BLaER1 (cell line): Measurements from ENCODE around the gene YIPF5.

Experiments used
- H3K27ac ChIP-seq: shearing (Covaris generic); formaldehyde crosslinking; 2 replicates; pipeline ENCODE4 v1.8.1; 2022
- H3K27me3 ChIP-seq: shearing (Covaris generic); formaldehyde crosslinking; 2 replicates; pipeline ENCODE4 v1.8.1; 2022
- H3K36me3 ChIP-seq: shearing (Covaris generic); formaldehyde crosslinking; 2 replicates; pipeline ENCODE4 v1.8.1; 2022
- H3K4me1 ChIP-seq: shearing (Covaris generic); formaldehyde crosslinking; 2 replicates; pipeline ENCODE4 v1.8.1; 2022
- H3K4me2 ChIP-seq: shearing (Covaris generic); formaldehyde crosslinking; 2 replicates; pipeline ENCODE4 v1.8.1; 2022
- H3K4me3 ChIP-seq: shearing (Covaris generic); formaldehyde crosslinking; 2 replicates; pipeline ENCODE4 v1.8.1; 2022
- H3K9ac ChIP-seq: shearing (Covaris generic); formaldehyde crosslinking; 2 replicates; pipeline ENCODE4 v1.8.1; 2022
- H3K9me3 ChIP-seq: shearing (Covaris generic); formaldehyde crosslinking; 2 replicates; pipeline ENCODE4 v1.8.1; 2022
- H4K20me1 ChIP-seq: shearing (Covaris generic); formaldehyde crosslinking; 2 replicates; pipeline ENCODE4 v1.8.1; 2022
- Cebpa-rat ChIP-seq: shearing (Covaris generic); IDR thresholded peaks from 2 replicates; pipeline ENCODE4 v1.8.1; 2022

Gene YIPF5

GRCh38 chr5:144131261-144131660 is 39.2 kb downstream of the YIPF5 start:
- no peak overlapping the region for H3K27ac ChIP-seq
- H3K4me2 ChIP-seq: no peak overlapping the region
- no peaks in the 10 kb centered on the region for H3K4me1 ChIP-seq
- no peak for TF ChIP-seq Cebpa-rat
- H3K4me3 ChIP-seq: no peak overlapping the region
- no peak overlapping the region for H3K9ac ChIP-seq
- H3K36me3 ChIP-seq: no peaks in the 10 kb centered on the region
- H3K9me3 ChIP-seq: no peaks in the 10 kb centered on the region
- H3K27me3 ChIP-seq: no peaks in the 10 kb centered on the region
- H4K20me1 ChIP-seq: no peaks in the 10 kb centered on the region

GRCh38 chr5:144130306-144130705 is 40.2 kb downstream of the YIPF5 start:
- no peak overlapping the region for H3K9ac ChIP-seq
- no peak overlapping the region for H3K27ac ChIP-seq
- H3K4me1 ChIP-seq: no peaks in the 10 kb centered on the region
- H3K4me2 ChIP-seq: no peak overlapping the region
- H4K20me1 ChIP-seq: no peaks in the 10 kb centered on the region
- H3K4me3 ChIP-seq: no peak overlapping the region
- no peaks in the 10 kb centered on the region for H3K27me3 ChIP-seq
- H3K9me3 ChIP-seq: no peaks in the 10 kb centered on the region
- H3K36me3 ChIP-seq: no peaks in the 10 kb centered on the region
- TF ChIP-seq Cebpa-rat: no peak

- H3K4me3 ChIP-seq: no peak overlapping the region
- no peaks in the 10 kb centered on the region for H3K4me1 ChIP-seq
- no peaks in the 10 kb centered on the region for H4K20me1 ChIP-seq
- no peaks in the 10 kb centered on the region for H3K9me3 ChIP-seq
- H3K9ac ChIP-seq: no peak overlapping the region
- no peaks in the 10 kb centered on the region for H3K36me3 ChIP-seq
- no peaks in the 10 kb centered on the region for H3K27me3 ChIP-seq
- TF ChIP-seq Cebpa-rat: no peak
- H3K4me2 ChIP-seq: no peak overlapping the region
- no peak overlapping the region for H3K27ac ChIP-seq
Observed at GRCh38 chr5:144128844-144129243, 41.6 kb downstream of the YIPF5 start.

GRCh38 chr5:144126707-144127106 is 43.8 kb downstream of the YIPF5 start:
- no peaks in the 10 kb centered on the region for H3K27me3 ChIP-seq
- no peaks in the 10 kb centered on the region for H3K9me3 ChIP-seq
- H3K4me3 ChIP-seq: no peak overlapping the region
- no peak overlapping the region for H3K27ac ChIP-seq
- no peak for TF ChIP-seq Cebpa-rat
- H3K9ac ChIP-seq: no peak overlapping the region
- no peaks in the 10 kb centered on the region for H3K36me3 ChIP-seq
- no peaks in the 10 kb centered on the region for H3K4me1 ChIP-seq
- no peak overlapping the region for H3K4me2 ChIP-seq
- H4K20me1 ChIP-seq: no peaks in the 10 kb centered on the region

- H3K9ac ChIP-seq: no peak overlapping the region
- no peak overlapping the region for H3K27ac ChIP-seq
- H3K4me2 ChIP-seq: no peak overlapping the region
- no peak for TF ChIP-seq Cebpa-rat
- no peak overlapping the region for H3K4me3 ChIP-seq
- H3K4me1 ChIP-seq: no peaks in the 10 kb centered on the region
- no peaks in the 10 kb centered on the region for H3K27me3 ChIP-seq
- no peaks in the 10 kb centered on the region for H3K36me3 ChIP-seq
- no peaks in the 10 kb centered on the region for H3K9me3 ChIP-seq
- H4K20me1 ChIP-seq: no peaks in the 10 kb centered on the region
Observed at GRCh38 chr5:144125163-144125726, 45.2 kb downstream of the YIPF5 start.

GRCh38 chr5:144122641-144123040 is 47.8 kb downstream of the YIPF5 start:
- Histone ChIP-seq H4K20me1 (no peaks in the 10 kb centered on the region), H3K4me3 (no peak overlapping the region), H3K4me2 (no peak overlapping the region), H3K36me3 (no peaks in the 10 kb centered on the region), H3K27me3 (no peaks in the 10 kb centered on the region), H3K27ac (no peak overlapping the region), H3K9me3 (peaks cover 8% of the 10 kb centered on the region; the same call in 1 of the 2 replicates), H3K4me1 (no peaks in the 10 kb centered on the region), H3K9ac (no peak overlapping the region)
- no peak for TF ChIP-seq Cebpa-rat

GRCh38 chr5:144122081-144122480 is 48.4 kb downstream of the YIPF5 start:
- Histone ChIP-seq H3K27ac (no peak overlapping the region), H3K4me3 (no peak overlapping the region), H3K4me1 (no peaks in the 10 kb centered on the region), H3K9ac (no peak overlapping the region), H3K4me2 (no peak overlapping the region), H3K36me3 (no peaks in the 10 kb centered on the region), H3K27me3 (no peaks in the 10 kb centered on the region), H4K20me1 (no peaks in the 10 kb centered on the region), H3K9me3 (peaks cover 8% of the 10 kb centered on the region; the same call in 1 of the 2 replicates)
- no peak for TF ChIP-seq Cebpa-rat

GRCh38 chr5:144121577-144121976 is 48.9 kb downstream of the YIPF5 start:
- Histone ChIP-seq H3K4me3 (no peak overlapping the region), H3K9ac (no peak overlapping the region), H3K4me1 (no peaks in the 10 kb centered on the region), H3K27me3 (no peaks in the 10 kb centered on the region), H3K27ac (no peak overlapping the region), H3K9me3 (peaks cover 8% of the 10 kb centered on the region; the same call in 1 of the 2 replicates), H3K4me2 (no peak overlapping the region), H3K36me3 (no peaks in the 10 kb centered on the region), H4K20me1 (no peaks in the 10 kb centered on the region)
- TF ChIP-seq Cebpa-rat: no peak

- H3K4me3 ChIP-seq: no peak overlapping the region
- TF ChIP-seq Cebpa-rat: no peak
- H3K9me3 ChIP-seq: peaks cover 8% of the 10 kb centered on the region; the same call in 1 of the 2 replicates
- no peak overlapping the region for H3K27ac ChIP-seq
- no peaks in the 10 kb centered on the region for H4K20me1 ChIP-seq
- no peak overlapping the region for H3K9ac ChIP-seq
- H3K4me1 ChIP-seq: no peaks in the 10 kb centered on the region
- no peak overlapping the region for H3K4me2 ChIP-seq
- H3K36me3 ChIP-seq: no peaks in the 10 kb centered on the region
- H3K27me3 ChIP-seq: no peaks in the 10 kb centered on the region
Observed at GRCh38 chr5:144120661-144121180, 49.7 kb downstream of the YIPF5 start.

GRCh38 chr5:144117412-144117811 is 53.0 kb downstream of the YIPF5 start:
- Histone ChIP-seq H3K4me2 (no peak overlapping the region), H3K27me3 (no peaks in the 10 kb centered on the region), H3K36me3 (no peaks in the 10 kb centered on the region), H3K4me3 (no peak overlapping the region), H3K27ac (no peak overlapping the region), H3K9me3 (peaks cover 8% of the 10 kb centered on the region; the same call in 1 of the 2 replicates), H4K20me1 (no peaks in the 10 kb centered on the region), H3K9ac (no peak overlapping the region), H3K4me1 (no peaks in the 10 kb centered on the region)
- TF ChIP-seq Cebpa-rat: no peak

- H3K36me3 ChIP-seq: no peaks in the 10 kb centered on the region
- no peak overlapping the region for H3K27ac ChIP-seq
- H3K4me3 ChIP-seq: no peak overlapping the region
- H3K27me3 ChIP-seq: no peaks in the 10 kb centered on the region
- H3K9ac ChIP-seq: no peak overlapping the region
- H3K9me3 ChIP-seq: peaks cover 5% of the 10 kb centered on the region; the same call in 1 of the 2 replicates
- H4K20me1 ChIP-seq: no peaks in the 10 kb centered on the region
- TF ChIP-seq Cebpa-rat: no peak
- no peak overlapping the region for H3K4me2 ChIP-seq
- no peaks in the 10 kb centered on the region for H3K4me1 ChIP-seq
Observed at GRCh38 chr5:144114571-144114970, 55.9 kb downstream of the YIPF5 start.
